ENCODE data around the gene INO80B. TPM values are rescaled to one million over a fixed set of nuclear protein-coding genes. Genes with fewer than 3 reads are reported as not detected.

The INO80B gene
- total and polyA plus RNA-seq, 9 of the 15 experiments (the other 6 are each of a cell fraction or from before 2014, with no cell fraction given), result 0.41 to 22.6 (median 9.0) TPM

DNA sequence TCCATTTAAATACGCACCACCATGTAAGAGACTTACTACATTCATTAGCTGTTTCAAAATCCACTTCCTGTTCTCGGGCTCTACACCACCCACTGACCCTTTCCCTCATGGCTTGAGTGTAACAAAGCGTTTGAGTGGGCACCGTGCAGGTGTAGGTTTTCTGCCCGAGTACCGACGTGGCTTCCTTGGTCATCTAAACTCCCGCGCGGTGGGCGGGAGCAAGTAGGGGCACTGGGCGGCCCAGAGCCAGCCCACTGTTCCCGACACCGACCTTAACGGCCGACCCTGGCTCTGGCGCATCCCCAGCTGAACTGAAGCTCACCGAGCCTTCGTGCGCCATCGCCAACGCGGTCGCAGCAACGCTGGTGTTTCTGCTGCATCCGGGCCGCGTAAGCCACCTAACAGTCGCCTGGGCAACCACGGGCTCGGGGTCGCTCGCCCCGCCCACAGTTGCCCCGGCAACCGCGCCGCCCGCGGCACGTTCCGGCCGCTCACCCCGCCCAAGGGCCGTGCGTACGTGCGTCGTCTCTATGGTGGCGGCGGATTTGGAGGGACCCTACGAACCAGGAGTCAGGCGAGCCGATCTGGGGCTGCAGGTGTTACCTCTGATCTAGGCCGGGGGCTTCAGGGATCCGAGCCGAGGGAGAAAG lies 33.5 kb upstream of the INO80B start, which contains the start of the genes C2orf81 and WDR54 (continued):
- TF ChIP-seq EWSR1 (IDR thresholded peaks at IDR 0.05; ENCODE audit: borderline replicate concordance, low read depth, partially characterized antibody), result no peak
- TF ChIP-seq FIP1L1 (IDR thresholded peaks at IDR 0.05; ENCODE audit: low read depth, low read length, poor library complexity, severe bottlenecking), result no peak
- TF ChIP-seq ETV5 (CRISPR knock-in tag; IDR thresholded peaks at IDR 0.05; ENCODE audit: low read depth), result peak; percentile 55; the same call in 1 of the 2 replicates
- no peak for TF ChIP-seq HDAC8 (tag; IDR thresholded peaks at IDR 0.05)
- no peak for TF ChIP-seq HDAC3 (IDR thresholded peaks at IDR 0.05; ENCODE audit: borderline replicate concordance, partially characterized antibody)
- no peak for TF ChIP-seq MLX (CRISPR knock-in tag; conservative IDR thresholded peaks at IDR 0.05)
- no peak for TF ChIP-seq MIER1 (IDR thresholded peaks at IDR 0.05; ENCODE audit: low read depth)
- TF ChIP-seq, protein P1, sequence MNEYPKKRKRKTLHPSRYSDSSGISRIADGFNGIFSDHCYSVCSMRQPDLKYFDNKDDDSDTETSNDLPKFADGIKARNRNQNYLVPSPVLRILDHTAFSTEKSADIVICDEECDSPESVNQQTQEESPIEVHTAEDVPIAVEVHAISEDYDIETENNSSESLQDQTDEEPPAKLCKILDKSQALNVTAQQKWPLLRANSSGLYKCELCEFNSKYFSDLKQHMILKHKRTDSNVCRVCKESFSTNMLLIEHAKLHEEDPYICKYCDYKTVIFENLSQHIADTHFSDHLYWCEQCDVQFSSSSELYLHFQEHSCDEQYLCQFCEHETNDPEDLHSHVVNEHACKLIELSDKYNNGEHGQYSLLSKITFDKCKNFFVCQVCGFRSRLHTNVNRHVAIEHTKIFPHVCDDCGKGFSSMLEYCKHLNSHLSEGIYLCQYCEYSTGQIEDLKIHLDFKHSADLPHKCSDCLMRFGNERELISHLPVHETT (CRISPR knock-in tag; conservative IDR thresholded peaks at IDR 0.05 in 1 of 2, IDR thresholded peaks at IDR 0.05 in 1 of 2), result no peak
- TF ChIP-seq TAF15 (IDR thresholded peaks at IDR 0.05; ENCODE audit: low read depth, low read length), result no peak
- peak; percentile 43 for TF ChIP-seq PHF20 (IDR thresholded peaks at IDR 0.05; ENCODE audit: partially characterized antibody)
- TF ChIP-seq FOXP4 (CRISPR knock-in tag; IDR thresholded peaks at IDR 0.05; ENCODE audit: borderline replicate concordance), result peak; percentile 73; the same call in 1 of the 2 replicates
- TF ChIP-seq MEF2A (IDR thresholded peaks at IDR 0.05; ENCODE audit: control insufficient read depth, low read depth, low read length), result no peak
- TF ChIP-seq EGR1 (conservative IDR thresholded peaks at IDR 0.05), result peak; percentile 69
- TF ChIP-seq, protein P2, sequence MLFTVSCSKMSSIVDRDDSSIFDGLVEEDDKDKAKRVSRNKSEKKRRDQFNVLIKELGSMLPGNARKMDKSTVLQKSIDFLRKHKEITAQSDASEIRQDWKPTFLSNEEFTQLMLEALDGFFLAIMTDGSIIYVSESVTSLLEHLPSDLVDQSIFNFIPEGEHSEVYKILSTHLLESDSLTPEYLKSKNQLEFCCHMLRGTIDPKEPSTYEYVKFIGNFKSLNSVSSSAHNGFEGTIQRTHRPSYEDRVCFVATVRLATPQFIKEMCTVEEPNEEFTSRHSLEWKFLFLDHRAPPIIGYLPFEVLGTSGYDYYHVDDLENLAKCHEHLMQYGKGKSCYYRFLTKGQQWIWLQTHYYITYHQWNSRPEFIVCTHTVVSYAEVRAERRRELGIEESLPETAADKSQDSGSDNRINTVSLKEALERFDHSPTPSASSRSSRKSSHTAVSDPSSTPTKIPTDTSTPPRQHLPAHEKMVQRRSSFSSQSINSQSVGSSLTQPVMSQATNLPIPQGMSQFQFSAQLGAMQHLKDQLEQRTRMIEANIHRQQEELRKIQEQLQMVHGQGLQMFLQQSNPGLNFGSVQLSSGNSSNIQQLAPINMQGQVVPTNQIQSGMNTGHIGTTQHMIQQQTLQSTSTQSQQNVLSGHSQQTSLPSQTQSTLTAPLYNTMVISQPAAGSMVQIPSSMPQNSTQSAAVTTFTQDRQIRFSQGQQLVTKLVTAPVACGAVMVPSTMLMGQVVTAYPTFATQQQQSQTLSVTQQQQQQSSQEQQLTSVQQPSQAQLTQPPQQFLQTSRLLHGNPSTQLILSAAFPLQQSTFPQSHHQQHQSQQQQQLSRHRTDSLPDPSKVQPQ (CRISPR knock-in tag; IDR thresholded peaks at IDR 0.05; ENCODE audit: borderline replicate concordance), result no peak
- TF ChIP-seq, protein P3, sequence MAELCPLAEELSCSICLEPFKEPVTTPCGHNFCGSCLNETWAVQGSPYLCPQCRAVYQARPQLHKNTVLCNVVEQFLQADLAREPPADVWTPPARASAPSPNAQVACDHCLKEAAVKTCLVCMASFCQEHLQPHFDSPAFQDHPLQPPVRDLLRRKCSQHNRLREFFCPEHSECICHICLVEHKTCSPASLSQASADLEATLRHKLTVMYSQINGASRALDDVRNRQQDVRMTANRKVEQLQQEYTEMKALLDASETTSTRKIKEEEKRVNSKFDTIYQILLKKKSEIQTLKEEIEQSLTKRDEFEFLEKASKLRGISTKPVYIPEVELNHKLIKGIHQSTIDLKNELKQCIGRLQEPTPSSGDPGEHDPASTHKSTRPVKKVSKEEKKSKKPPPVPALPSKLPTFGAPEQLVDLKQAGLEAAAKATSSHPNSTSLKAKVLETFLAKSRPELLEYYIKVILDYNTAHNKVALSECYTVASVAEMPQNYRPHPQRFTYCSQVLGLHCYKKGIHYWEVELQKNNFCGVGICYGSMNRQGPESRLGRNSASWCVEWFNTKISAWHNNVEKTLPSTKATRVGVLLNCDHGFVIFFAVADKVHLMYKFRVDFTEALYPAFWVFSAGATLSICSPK (IDR thresholded peaks at IDR 0.05; ENCODE audit: borderline replicate concordance), result no peak
- TF ChIP-seq ZNF57 (CRISPR knock-in tag; IDR thresholded peaks at IDR 0.05), result no peak

Measured in K562 (cell line).